ENCODE results near the gene ITPKB.
"Not testable (repeated sequence)": the region's sequence is repeated elsewhere in the genome, so short reads cannot be mapped to it uniquely, and the experiment has no call there.

DNA sequence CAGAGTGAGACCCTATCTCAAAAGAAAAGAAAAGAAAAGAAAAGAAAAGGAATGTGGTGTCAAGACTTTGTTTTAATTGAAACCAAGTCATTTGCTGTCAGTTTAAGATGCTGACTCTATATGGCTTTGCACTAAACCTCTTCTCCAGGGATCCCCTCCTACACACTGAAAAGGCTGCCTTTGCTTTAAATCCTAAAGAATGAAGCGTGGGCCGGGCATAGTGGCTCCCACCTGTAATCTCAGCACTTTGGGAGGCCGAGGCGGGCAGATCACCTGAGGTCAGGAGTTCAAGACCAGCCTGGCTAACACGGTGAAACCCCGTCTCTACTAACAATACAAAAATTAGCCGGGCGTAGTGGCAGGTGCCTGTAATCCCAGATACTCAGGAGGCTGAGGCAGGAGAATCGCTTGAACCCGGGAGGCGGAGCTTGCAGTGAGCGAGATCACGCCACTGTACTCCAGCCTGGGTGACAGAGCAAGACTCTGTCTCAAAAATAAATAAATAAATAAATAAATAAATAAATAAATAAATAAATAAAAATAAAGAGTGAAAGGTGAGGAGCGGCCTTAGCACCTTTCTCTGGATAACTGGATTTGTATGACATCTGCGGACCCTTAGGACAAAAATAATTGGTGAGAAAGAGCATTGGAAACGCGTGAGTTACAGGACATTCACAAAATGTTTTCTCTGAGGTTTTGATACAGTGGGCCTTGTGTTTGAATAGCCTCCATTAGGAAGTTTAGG, 8.6 kb upstream of the ITPKB start:
- TF ChIP-seq POLR2AphosphoS5, POLR2A, TAF1, SPI1 (IDR thresholded peaks at IDR 0.05; ENCODE audit: low read depth, low read length): not testable (repeated sequence)

Measured in GM12891 (cell line).